Gastrocnemius medialis (tissue), 4 donors: ENCODE measurements around the gene LARP4.

Experiments used
- CTCF ChIP-seq, 5 experiments: fragments of 450-650 bp in 3 of 5; fragments of 200-600 bp in 2 of 5; sonication (generic) in 2 of 5; IDR thresholded peaks in 4 of 5; conservative IDR thresholded peaks in 1 of 5; 1 replicate in 4 of 5; 2 replicates in 1 of 5; pipeline ENCODE4 v1.5.1; 2016 to 2019; ENCODE audit warnings: antibody characterized with exemption in 5 of 5, mild to moderate bottlenecking in 3 of 5, moderate library complexity in 3 of 5
- POLR2A ChIP-seq, 2 donors: fragments of 450-650 bp; IDR thresholded peaks; one replicate each; pipeline ENCODE4 v1.6.1; 2017; ENCODE audit warnings: antibody characterized with exemption in 2 of 2, mild to moderate bottlenecking in 2 of 2, moderate library complexity in 2 of 2

- TF ChIP-seq POLR2A (IDR thresholded peaks at IDR 0.05) (no peak), CTCF (IDR thresholded peaks at IDR 0.05 in 4 of 5, conservative IDR thresholded peaks at IDR 0.05 in 1 of 5) (no peak)
Measured at GRCh38 chr12:50525422-50525821, 124.7 kb downstream of the LARP4 start.
